Testis (tissue), 3 donors: Measurements from ENCODE around the gene CDH4. TPM values are rescaled to one million over a fixed set of nuclear protein-coding genes. Genes with fewer than 3 reads are reported as not detected.

ENCODE experiments used
- DNase-seq: peaks from one replicate; pipeline ENCODE4 v3.0.0-alpha.2; 2019
- H3K27ac ChIP-seq, 2 donors: fragments of 200-600 bp; sonication (generic); one replicate each; pipeline ENCODE4 v1.5.1; 2019
- H3K27me3 ChIP-seq: fragments of 200-600 bp; sonication (generic); one replicate; pipeline ENCODE4 v1.5.1; 2019
- H3K36me3 ChIP-seq: fragments of 200-600 bp; sonication (generic); one replicate; pipeline ENCODE4 v1.5.1; 2017; ENCODE audit warnings: low read depth; ENCODE audit errors: missing control alignments
- H3K4me1 ChIP-seq: fragments of 200-600 bp; sonication (generic); one replicate; pipeline ENCODE4 v1.5.1; 2019
- H3K4me3 ChIP-seq, 2 donors: fragments of 200-600 bp; sonication (generic); one replicate each; pipeline ENCODE4 v1.5.1; 2017 to 2019
- H3K9me3 ChIP-seq: fragments of 200-600 bp; sonication (generic); one replicate; pipeline ENCODE4 v1.5.1; 2017
- CTCF ChIP-seq, 3 experiments: fragments of 450-650 bp in 2 of 3; fragments of 200-600 bp in 1 of 3; sonication (generic) in 1 of 3; IDR thresholded peaks; one replicate each; pipeline ENCODE4 v1.5.1; 2016 to 2019; ENCODE audit warnings: antibody characterized with exemption in 3 of 3, mild to moderate bottlenecking in 2 of 3, moderate library complexity in 1 of 3
- POLR2A ChIP-seq: fragments of 450-650 bp; IDR thresholded peaks from one replicate; pipeline ENCODE4 v1.6.1; 2017; ENCODE audit warnings: antibody characterized with exemption, mild to moderate bottlenecking, moderate library complexity
- WGBS, 2 donors: methylation state at CpG; one replicate each; pipeline ENCODE4 v1.1.5; 2018; 5-methylcytosine and 5-hydroxymethylcytosine counted together
- intact Hi-C: fragments of 100-400 bp; cut with DNase I; formaldehyde crosslinking; loops from one replicate; pipeline ENCODE4 v1.15.1; 2023; ENCODE audit warnings: low total_unique reads
- polyA plus RNA-seq: library from polyadenylated mRNA; stranded (reverse); fragments of 350-450 nt; fragmentation: Illumina TruSeq; extraction: RNeasy Lipid Tissue Mini Kit (QIAGEN cat#74804); gene quantifications from one replicate; pipeline ENCODE4 v1.2.3, GENCODE V29; 2014; ENCODE audit warnings: low read depth, low replicate concordance; ENCODE audit not compliant: insufficient read depth
- total RNA-seq, 2 donors: library from RNA; depleted of rRNA; stranded (reverse); fragments of >200 nt; gene quantifications; one replicate each; pipeline ENCODE4 v1.2.3, GENCODE V29; 2016

Gene CDH4
- total and polyA plus RNA-seq, 3 donors from 2014 or later: 1.4 to 3.3 (median 1.9) TPM

DNA sequence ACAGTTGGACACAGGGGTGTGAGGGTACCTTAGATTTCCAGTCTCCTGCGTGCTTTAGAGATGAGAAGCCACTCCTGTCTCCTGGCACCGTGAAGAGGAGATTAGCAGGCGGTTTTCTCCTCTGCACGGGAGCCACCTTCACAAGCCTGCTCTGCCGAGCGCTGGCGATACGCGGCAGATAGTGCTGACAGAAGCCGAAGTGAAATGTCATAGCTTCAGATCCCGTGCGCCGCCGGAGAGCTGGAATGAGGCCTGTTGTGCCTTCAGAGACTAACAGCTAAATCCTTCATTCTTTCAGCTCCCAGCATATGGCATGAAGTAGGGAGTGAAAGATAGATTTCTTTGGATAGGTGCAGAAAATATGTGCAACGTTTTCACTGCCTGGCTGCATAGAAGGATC is 442.6 kb downstream of the CDH4 start:
- Histone ChIP-seq H3K4me1 (no peaks in the 10 kb centered on the region), H3K27ac (no peak overlapping the region), H3K4me3 (no peak overlapping the region), H3K36me3 (no peaks in the 10 kb centered on the region), H3K9me3 (no peaks in the 10 kb centered on the region), H3K27me3 (no peaks in the 10 kb centered on the region)
- no peak for TF ChIP-seq CTCF (IDR thresholded peaks at IDR 0.05)
- WGBS, 2 donors: 65 to 67% methylated on average over 15 of the region's 15 CpGs
- intact Hi-C loops: no loop called here
- no peak for DNase-seq

GRCh38 chr20:61695741-61696140 is 443.7 kb downstream of the CDH4 start:
- 76 to 88% methylated on average over 7 to 9 of the region's 9 CpGs for WGBS, 2 donors

GRCh38 chr20:61696181-61696735 is 444.2 kb downstream of the CDH4 start:
- no peak for TF ChIP-seq CTCF (IDR thresholded peaks at IDR 0.05)
- TF ChIP-seq POLR2A: no peak
- intact Hi-C loops: no loop called here
- Histone ChIP-seq H3K9me3 (no peaks in the 10 kb centered on the region), H3K4me3 (no peak overlapping the region), H3K27me3 (no peaks in the 10 kb centered on the region), H3K4me1 (no peaks in the 10 kb centered on the region), H3K36me3 (no peaks in the 10 kb centered on the region), H3K27ac (no peak overlapping the region)
- WGBS, 2 donors: 68 to 81% methylated on average over 3 to 10 of the region's 10 CpGs
- DNase-seq: no peak

More at GRCh38 chr20:61695741-61696140, 443.7 kb downstream of the CDH4 start:
- no peaks in the 10 kb centered on the region for H3K9me3 ChIP-seq
- no peaks in the 10 kb centered on the region for H3K27me3 ChIP-seq
- TF ChIP-seq POLR2A (no peak), CTCF (IDR thresholded peaks at IDR 0.05) (no peak)
- H3K4me1 ChIP-seq: no peaks in the 10 kb centered on the region
- no peak overlapping the region for H3K27ac ChIP-seq
- H3K36me3 ChIP-seq: no peaks in the 10 kb centered on the region
- H3K4me3 ChIP-seq: no peak overlapping the region
- DNase-seq: no peak
- intact Hi-C loops: no loop called here

GRCh38 chr20:61697666-61698597 is 445.9 kb downstream of the CDH4 start:
- Histone ChIP-seq H3K4me3 (no peak overlapping the region), H3K27ac (no peak overlapping the region), H3K36me3 (no peaks in the 10 kb centered on the region), H3K9me3 (no peaks in the 10 kb centered on the region), H3K27me3 (no peaks in the 10 kb centered on the region), H3K4me1 (no peaks in the 10 kb centered on the region)
- DNase-seq: no peak
- whole genome bisulfite sequencing, 2 donors: 94 to 97% methylated on average over 15 to 33 of the region's 33 CpGs
- TF ChIP-seq CTCF (IDR thresholded peaks at IDR 0.05): no peak
- no peak for TF ChIP-seq POLR2A
- intact Hi-C loops: no loop called here
